ENCODE data around the gene S100A14.

DNA sequence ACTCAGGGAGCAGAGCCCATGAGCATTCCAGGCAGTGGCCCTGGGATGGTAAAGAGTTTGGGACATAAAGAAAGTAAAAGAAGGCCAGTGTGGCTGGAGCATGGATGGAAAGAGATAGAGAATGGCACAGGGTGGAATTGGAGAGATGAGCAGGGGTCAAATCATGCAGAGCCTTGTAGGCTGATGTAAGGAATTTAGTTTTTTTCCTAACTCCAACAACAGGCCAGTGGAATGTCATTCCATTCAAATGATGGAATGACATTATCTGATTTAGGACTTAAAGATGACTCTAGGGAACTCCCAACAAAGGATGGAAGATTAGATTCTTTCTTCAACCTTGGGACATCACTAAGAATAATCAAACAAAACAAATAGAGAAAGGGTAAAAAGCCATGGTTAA lies 37.6 kb downstream of the S100A14 start:
- no peak for TF ChIP-seq POLR2A (IDR thresholded peaks at IDR 0.05)
- TF ChIP-seq, protein P1, sequence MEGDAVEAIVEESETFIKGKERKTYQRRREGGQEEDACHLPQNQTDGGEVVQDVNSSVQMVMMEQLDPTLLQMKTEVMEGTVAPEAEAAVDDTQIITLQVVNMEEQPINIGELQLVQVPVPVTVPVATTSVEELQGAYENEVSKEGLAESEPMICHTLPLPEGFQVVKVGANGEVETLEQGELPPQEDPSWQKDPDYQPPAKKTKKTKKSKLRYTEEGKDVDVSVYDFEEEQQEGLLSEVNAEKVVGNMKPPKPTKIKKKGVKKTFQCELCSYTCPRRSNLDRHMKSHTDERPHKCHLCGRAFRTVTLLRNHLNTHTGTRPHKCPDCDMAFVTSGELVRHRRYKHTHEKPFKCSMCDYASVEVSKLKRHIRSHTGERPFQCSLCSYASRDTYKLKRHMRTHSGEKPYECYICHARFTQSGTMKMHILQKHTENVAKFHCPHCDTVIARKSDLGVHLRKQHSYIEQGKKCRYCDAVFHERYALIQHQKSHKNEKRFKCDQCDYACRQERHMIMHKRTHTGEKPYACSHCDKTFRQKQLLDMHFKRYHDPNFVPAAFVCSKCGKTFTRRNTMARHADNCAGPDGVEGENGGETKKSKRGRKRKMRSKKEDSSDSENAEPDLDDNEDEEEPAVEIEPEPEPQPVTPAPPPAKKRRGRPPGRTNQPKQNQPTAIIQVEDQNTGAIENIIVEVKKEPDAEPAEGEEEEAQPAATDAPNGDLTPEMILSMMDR (IDR thresholded peaks at IDR 0.05), result no peak
